K562 (cell line): ENCODE measurements around the gene RALGPS1. TPM values are rescaled to one million over a fixed set of nuclear protein-coding genes. Genes with fewer than 3 reads are reported as not detected.

Source experiments
- ATAC-seq: fragments of 200-7000 bp; cut with Tn5 transposase; 3 replicates; pipeline ENCODE4 v1.9.1; 2020; ENCODE audit warnings: moderate library complexity
- BruUV-seq: library from RNA; stranded (reverse); fragments of 400-500 nt; replicated peaks from 2 replicates; lab custom pipeline; 2021; lab: Mats Ljungman, UMichigan
- CTCF ChIA-PET: fragments of 300-600 bp; formaldehyde crosslinking; extraction: SDS; loops from one replicate; lab custom pipeline; 2021; ENCODE audit warnings: low intra/inter-chr PET ratio; lab: Yijun Ruan, JAX
- POLR2A ChIA-PET: fragments of 300-600, 350-650 bp; sonication (Branson Sonifier 250); formaldehyde crosslinking; extraction: SDS; loops from one replicate; lab custom pipeline; 2021; ENCODE audit warnings: antibody characterized with exemption, inconsistent platforms; lab: Yijun Ruan, JAX
- DNase-seq, 4 experiments: peaks; one replicate each; pipeline versions ENCODE4 v3.0.0 to v3.0.0-alpha.2; 2011 to 2018; ENCODE audit warnings: low spot score in 3 of 4, mixed read lengths in 3 of 4; ENCODE audit errors: extremely low read depth in 1 of 4
- FAIRE-seq: peaks from 2 replicates; lab custom pipeline; 2011; peaks lifted over from hg19 to GRCh38; lab: Jason Lieb, UNC
- H2AFZ ChIP-seq: 2 replicates; pipeline ENCODE4 v1.6.0; 2011; ENCODE audit warnings: low read depth, low read length, control low read depth, inconsistent platforms
- H3K27ac ChIP-seq: fragments of 200-600 bp; 3 replicates; pipeline ENCODE4 v1.8.0; 2011; ENCODE audit warnings: low read depth, mild to moderate bottlenecking, control low read depth, inconsistent platforms, low read length, moderate library complexity, mixed read lengths; ENCODE audit errors: extremely low read depth
- H3K27me3 ChIP-seq, 2 experiments: fragments of 300-600 bp in 1 of 2; 2 replicates in 1 of 2; 3 replicates in 1 of 2; pipeline versions ENCODE4 v1.6.0 to v1.8.0; 2011; ENCODE audit warnings: inconsistent platforms in 2 of 2, low read length in 2 of 2, mild to moderate bottlenecking in 1 of 2, mixed read lengths in 1 of 2, moderate library complexity in 1 of 2; ENCODE audit not compliant: control insufficient read depth in 2 of 2, insufficient read depth in 2 of 2
- H3K36me3 ChIP-seq: fragments of 300-600 bp; 3 replicates; pipeline ENCODE4 v1.8.0; 2011; ENCODE audit warnings: mild to moderate bottlenecking, low read length, inconsistent platforms; ENCODE audit not compliant: control insufficient read depth, insufficient read depth
- H3K4me1 ChIP-seq, 2 experiments: fragments of 200-600 bp in 1 of 2; replicated peaks in 1 of 2; 2 replicates in 1 of 2; 3 replicates in 1 of 2; pipeline versions ENCODE4 v1.5.1 to v1.8.0; 2011; ENCODE audit warnings: inconsistent platforms in 2 of 2, low read length in 2 of 2, mild to moderate bottlenecking in 1 of 2, mixed read lengths in 1 of 2, moderate library complexity in 1 of 2; ENCODE audit not compliant: control insufficient read depth in 2 of 2, insufficient read depth in 2 of 2
- H3K4me2 ChIP-seq: 2 replicates; pipeline ENCODE4 v1.6.1; 2011; ENCODE audit warnings: low read length, control low read depth, inconsistent platforms, mixed read lengths; ENCODE audit not compliant: insufficient read depth
- H3K4me3 ChIP-seq: fragments of 200-600 bp; sonication (generic), shearing (Covaris generic); 2 replicates; pipeline ENCODE4 v1.5.1; 2016; ENCODE audit warnings: control low read depth, inconsistent platforms
- H3K79me2 ChIP-seq: fragments of 200-600 bp; 3 replicates; pipeline ENCODE4 v1.8.0; 2011; ENCODE audit warnings: low read length, inconsistent platforms; ENCODE audit not compliant: control insufficient read depth, insufficient read depth
- H3K9ac ChIP-seq, 2 experiments: 2 replicates each; pipeline versions ENCODE4 v1.6.0 to v1.6.1; 2011; ENCODE audit warnings: low read depth in 2 of 2, low read length in 2 of 2, control low read depth in 1 of 2, inconsistent platforms in 1 of 2, mild to moderate bottlenecking in 1 of 2, mixed read lengths in 1 of 2; ENCODE audit not compliant: insufficient read depth in 1 of 2
- H3K9me1 ChIP-seq: one replicate; pipeline ENCODE4 v1.6.0; 2011; ENCODE audit warnings: inconsistent platforms, mild to moderate bottlenecking, low read length, moderate library complexity; ENCODE audit not compliant: control insufficient read depth, insufficient read depth
- H3K9me3 ChIP-seq: replicated peaks from 2 replicates; pipeline ENCODE4 v1.5.1; 2011; ENCODE audit warnings: low read depth, low read length, inconsistent platforms; ENCODE audit not compliant: control insufficient read depth, insufficient read depth
- H4K20me1 ChIP-seq: replicated peaks from 2 replicates; pipeline ENCODE4 v1.6.1; 2011; ENCODE audit warnings: low read length, inconsistent platforms, mixed read lengths; ENCODE audit not compliant: control insufficient read depth, insufficient read depth
- DDX20 ChIP-seq: fragments of 450-650 bp; IDR thresholded peaks from 2 replicates; pipeline ENCODE4 v1.6.1; 2016; ENCODE audit warnings: missing genetic modification characterization, low read depth, mild to moderate bottlenecking, missing compliant biosample characterization, moderate library complexity
- DIDO1 ChIP-seq: fragments of 450-650 bp; IDR thresholded peaks from 2 replicates; pipeline ENCODE4 v1.6.1; 2016; ENCODE audit warnings: low read depth, missing biosample characterization, missing genetic modification characterization
- MCM7 ChIP-seq, 2 experiments: fragments of 450-650 bp; IDR thresholded peaks; 2 replicates each; pipeline ENCODE4 v1.6.1; 2016 to 2018
- NCOA6 ChIP-seq: fragments of 450-650 bp; IDR thresholded peaks from 2 replicates; pipeline ENCODE4 v1.6.1; 2017; ENCODE audit warnings: mild to moderate bottlenecking
- PTBP1 ChIP-seq: fragments of 200-400 bp; formaldehyde crosslinking; IDR thresholded peaks from 2 replicates; pipeline ENCODE4 v1.6.1; 2017; ENCODE audit warnings: low read depth, low read length
- SRSF1 ChIP-seq: fragments of 200-400 bp; formaldehyde crosslinking; IDR thresholded peaks from 2 replicates; pipeline ENCODE4 v1.6.1; 2017; ENCODE audit warnings: mild to moderate bottlenecking, low read depth, low read length, moderate library complexity
- ZEB2 ChIP-seq: fragments of 450-650 bp; IDR thresholded peaks from 2 replicates; pipeline ENCODE4 v1.6.1; 2016
- ZNF217 ChIP-seq: sonication (generic); formaldehyde crosslinking; IDR thresholded peaks from 2 replicates; pipeline ENCODE4 v1.8.0; 2022; ENCODE audit warnings: mild to moderate bottlenecking, missing genetic modification reagents
- ZNF384 ChIP-seq: IDR thresholded peaks from 2 replicates; pipeline ENCODE4 v1.6.1; 2012; ENCODE audit warnings: low read depth, low read length, improper control_type of control experiment
- ZNF584 ChIP-seq: fragments of 200-800 bp; sonication (Bioruptor generic); IDR thresholded peaks from 2 replicates; pipeline ENCODE4 v1.6.1; 2016; ENCODE audit warnings: low read depth, mild to moderate bottlenecking, missing genetic modification characterization, missing compliant biosample characterization
- WGBS: fragments of 100-300 bp; shearing (Covaris generic); methylation state at CpG from one replicate; pipeline ENCODE4 v1.1.6; 2016; ENCODE audit warnings: low coverage, mixed read lengths; ENCODE audit not compliant: insufficient coverage; ENCODE audit errors: missing lambda C conversion rate; 5-methylcytosine and 5-hydroxymethylcytosine counted together
- in situ Hi-C: fragments of 300-500 bp; cut with MboI; formaldehyde crosslinking; loops from 4 replicates; pipeline ENCODE4 v1.15.0; 2018; ENCODE audit warnings: inconsistent platforms, mixed read lengths
- intact Hi-C: fragments of 100-400 bp; cut with micrococcal nuclease; formaldehyde crosslinking; loops from 2 replicates; pipeline ENCODE4 v1.14.2; 2022
- polyA plus RNA-seq, 8 experiments: library from polyadenylated mRNA; depleted of rRNA in 4 of 8; stranded (reverse) in 5 of 8; unstranded in 3 of 8; fragments of >200 nt; fragmentation: Nextera tagmentation in 2 of 8; fragmentation: Illumina TruSeq in 1 of 8; extraction: Ambion mirVana in 2 of 8; extraction: Trizol in 1 of 8; gene quantifications; 2 replicates each; pipeline versions ENCODE4 v1.2.1 to v1.2.3, GENCODE V29; 2011 to 2014; ENCODE audit warnings: inconsistent platforms in 1 of 8, missing spikeins in 1 of 8
- total RNA-seq, 7 experiments: library from RNA; depleted of rRNA in 6 of 7; stranded (reverse); fragments of >200 nt in 6 of 7; fragmentation: Illumina TruSeq in 2 of 7; extraction: Trizol in 2 of 7; gene quantifications; 2 replicates each; pipeline versions ENCODE4 v1.2.1 to v1.2.3, GENCODE V29; 2011 to 2021; ENCODE audit warnings: low replicate concordance in 1 of 7
- TF ChIP-seq, protein P1 (sequence below): fragments of 250-450 bp; sonication (Bioruptor Pico); IDR thresholded peaks from 2 replicates; pipeline ENCODE4 v1.8.0; 2021; ENCODE audit warnings: borderline replicate concordance, mild to moderate bottlenecking, moderate library complexity; ENCODE audit not compliant: poor library complexity, severe bottlenecking
- TF ChIP-seq, protein P2 (sequence below): fragments of 450-650 bp; IDR thresholded peaks from one replicate; pipeline ENCODE4 v1.6.1; 2018; ENCODE audit warnings: mild to moderate bottlenecking, moderate library complexity; ENCODE audit not compliant: partially characterized antibody

The RALGPS1 gene
- total and polyA plus RNA-seq, 9 of the 15 experiments (the other 6 are each of a cell fraction or from before 2014, with no cell fraction given), result 0.04 to 2.6 (median 1.5) TPM

DNA sequence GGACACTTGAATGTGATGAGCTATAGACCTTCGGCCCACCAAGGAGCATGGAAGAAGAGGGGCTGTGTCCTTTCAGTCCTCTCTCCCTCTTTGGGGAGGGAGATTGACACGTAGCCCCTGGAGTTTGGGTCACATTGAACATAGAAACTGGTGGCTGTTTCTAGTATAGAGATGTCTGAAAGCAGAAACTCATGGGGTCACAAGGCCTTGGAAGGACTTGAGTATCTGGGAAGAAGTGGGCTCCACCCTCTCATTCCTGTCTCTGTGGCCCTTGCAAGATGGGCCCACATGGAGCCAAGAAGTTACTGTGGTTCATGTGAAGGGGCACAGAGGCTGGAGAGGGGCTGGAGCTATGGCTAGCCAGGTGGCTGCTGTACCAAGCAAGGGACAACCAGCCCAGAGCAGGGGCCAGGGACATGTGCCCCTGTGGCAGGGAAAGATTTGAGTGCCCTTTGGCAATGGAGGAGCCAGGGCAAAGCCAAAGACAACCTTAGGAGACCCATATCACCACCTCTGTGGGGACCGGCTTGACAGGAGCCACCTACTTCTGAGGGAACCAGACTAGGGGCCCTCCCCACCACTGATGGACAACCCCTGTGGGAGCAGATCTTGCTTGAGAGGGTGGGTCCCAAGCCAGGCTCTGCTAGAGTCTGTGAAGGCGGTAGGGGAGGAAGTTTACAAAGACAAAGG, 220.6 kb downstream of the RALGPS1 start:
- in situ Hi-C loops, result no loop called here
- H3K27me3 ChIP-seq, result peaks cover 13 to 66% of the 10 kb centered on the region in 2 experiments; a peak in 3 of 5 replicates
- no peaks in the 10 kb centered on the region for H3K9me3 ChIP-seq
- TF ChIP-seq ZNF584 (CRISPR knock-in tag), result no peak
- TF ChIP-seq ZEB2, result no peak
- TF ChIP-seq DIDO1 (tag), result no peak
- TF ChIP-seq NCOA6, result no peak
- no peak for TF ChIP-seq MCM7 (IDR thresholded peaks at IDR 0.05)
- no peak for TF ChIP-seq DDX20 (tag)
- TF ChIP-seq SRSF1, result no peak
- TF ChIP-seq, protein P1, sequence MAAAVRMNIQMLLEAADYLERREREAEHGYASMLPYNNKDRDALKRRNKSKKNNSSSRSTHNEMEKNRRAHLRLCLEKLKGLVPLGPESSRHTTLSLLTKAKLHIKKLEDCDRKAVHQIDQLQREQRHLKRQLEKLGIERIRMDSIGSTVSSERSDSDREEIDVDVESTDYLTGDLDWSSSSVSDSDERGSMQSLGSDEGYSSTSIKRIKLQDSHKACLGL (CRISPR knock-in tag), result no peak
- no peak for TF ChIP-seq PTBP1
- TF ChIP-seq, protein P2, sequence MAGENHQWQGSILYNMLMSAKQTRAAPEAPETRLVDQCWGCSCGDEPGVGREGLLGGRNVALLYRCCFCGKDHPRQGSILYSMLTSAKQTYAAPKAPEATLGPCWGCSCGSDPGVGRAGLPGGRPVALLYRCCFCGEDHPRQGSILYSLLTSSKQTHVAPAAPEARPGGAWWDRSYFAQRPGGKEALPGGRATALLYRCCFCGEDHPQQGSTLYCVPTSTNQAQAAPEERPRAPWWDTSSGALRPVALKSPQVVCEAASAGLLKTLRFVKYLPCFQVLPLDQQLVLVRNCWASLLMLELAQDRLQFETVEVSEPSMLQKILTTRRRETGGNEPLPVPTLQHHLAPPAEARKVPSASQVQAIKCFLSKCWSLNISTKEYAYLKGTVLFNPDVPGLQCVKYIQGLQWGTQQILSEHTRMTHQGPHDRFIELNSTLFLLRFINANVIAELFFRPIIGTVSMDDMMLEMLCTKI, result no peak
- no peak for TF ChIP-seq ZNF384
- no peak for TF ChIP-seq ZNF217 (CRISPR knock-in tag)
- CTCF ChIA-PET, result no interaction called here
- no peaks in the 10 kb centered on the region for H3K9me1 ChIP-seq
- no peak overlapping the region for H3K4me2 ChIP-seq
- no peak overlapping the region for H3K27ac ChIP-seq
- peaks cover 4 to 6% of the 10 kb centered on the region in 2 experiments; a peak in 3 of 5 replicates for H3K4me1 ChIP-seq
- H2AFZ ChIP-seq, result no peak overlapping the region
- intact Hi-C loops, result no loop called here
- no peaks in the 10 kb centered on the region for H4K20me1 ChIP-seq
- no peak overlapping the region for H3K4me3 ChIP-seq
- 0% methylated on average over 4 of the region's 4 CpGs for WGBS
- POLR2A ChIA-PET, result interaction anchor here (1.0 to 1.5 kb wide), 2 partner anchors 12 to 14 kb away, joined by 3 to 6 read pairs; no protein-coding TSS in a partner anchor
- no peaks in the 10 kb centered on the region for H3K79me2 ChIP-seq
- no peak for ATAC-seq
- no peak for FAIRE-seq
- H3K36me3 ChIP-seq, result no peaks in the 10 kb centered on the region
- no TSS peak for BruUV-seq
- H3K9ac ChIP-seq, result no peak overlapping the region
- no peak for DNase-seq
